Endometrial microvascular endothelial cells (primary cell): ENCODE data around the gene PARD3B. TPM values are rescaled to one million over a fixed set of nuclear protein-coding genes. Genes with fewer than 3 reads are reported as not detected.

Experiments
- in situ Hi-C: cut with HindIII; loops from 2 replicates; pipeline ENCODE4 v1.10.0; 2017; ENCODE audit warnings: low sequenced_read_pairs, low pct_unique_long_range_greater_than_20kb; ENCODE audit errors: inconsistent ontology term
- total RNA-seq: library from RNA; depleted of rRNA; stranded (reverse); fragments of >200 nt; gene quantifications from one replicate; pipeline ENCODE4 v1.2.3, GENCODE V29; 2015; ENCODE audit errors: inconsistent ontology term

The PARD3B gene
- total RNA-seq, 1 donor from 2014 or later: 3.3 TPM

DNA sequence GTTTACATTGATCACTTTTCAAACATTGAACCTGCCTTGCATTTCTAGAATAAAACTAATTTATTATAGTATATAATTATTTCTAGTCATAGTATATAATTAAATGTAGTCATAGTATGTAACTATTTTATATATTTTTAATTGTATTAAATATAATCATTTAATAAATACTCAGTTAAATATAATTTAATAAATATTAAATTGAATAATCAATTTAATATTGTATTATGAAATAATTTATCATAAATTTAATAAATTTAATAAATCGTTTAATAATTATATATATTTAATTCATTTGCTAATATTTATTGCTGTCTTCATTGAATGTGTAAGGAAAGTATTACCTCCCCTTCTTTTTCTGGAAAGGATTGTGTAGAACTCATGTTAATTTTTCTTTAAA is 911.4 kb downstream of the PARD3B start:
- in situ Hi-C loops: no loop called here

DNA sequence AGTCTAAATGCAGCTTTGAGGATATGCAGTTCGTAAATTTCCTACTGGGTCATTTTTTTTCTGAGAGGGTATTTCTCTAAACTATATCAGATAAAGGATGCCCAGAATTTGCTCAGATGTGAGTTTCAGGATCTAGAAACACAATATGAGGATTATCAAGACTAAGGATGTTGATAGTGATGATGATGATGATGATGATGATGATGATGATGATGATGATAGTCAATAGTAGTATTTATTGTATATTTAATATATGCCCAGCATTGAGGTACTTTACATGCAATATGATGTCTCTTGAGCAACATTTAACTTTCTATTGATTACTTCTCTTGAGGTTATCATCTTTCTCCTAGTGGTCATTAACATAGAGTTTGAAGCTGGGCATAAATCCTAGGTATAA is 914.9 kb downstream of the PARD3B start:
- in situ Hi-C loops: no loop called here

DNA sequence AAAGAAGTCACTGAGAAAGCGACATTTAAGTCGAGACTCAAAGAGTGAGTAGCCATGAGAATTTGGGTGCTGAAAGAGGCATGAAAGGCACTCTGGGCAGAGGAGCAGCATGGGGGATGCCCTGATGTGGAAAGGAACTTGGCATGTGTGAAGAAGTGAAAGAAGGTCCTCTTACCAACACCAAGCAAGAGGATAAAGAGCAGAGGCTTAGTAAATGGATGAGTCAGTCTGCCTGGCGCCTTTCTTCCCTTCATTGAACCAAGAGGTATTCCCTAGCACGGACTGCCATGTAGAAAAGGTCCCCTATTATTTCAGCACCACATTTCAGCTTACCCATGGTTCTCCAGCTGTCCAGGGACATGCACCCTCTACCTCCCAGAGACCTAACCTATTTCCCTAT is 915.9 kb downstream of the PARD3B start:
- in situ Hi-C loops: no loop called here

GRCh38 chr2:205461678-205462665 is 916.7 kb downstream of the PARD3B start:
- in situ Hi-C loops: no loop called here

DNA sequence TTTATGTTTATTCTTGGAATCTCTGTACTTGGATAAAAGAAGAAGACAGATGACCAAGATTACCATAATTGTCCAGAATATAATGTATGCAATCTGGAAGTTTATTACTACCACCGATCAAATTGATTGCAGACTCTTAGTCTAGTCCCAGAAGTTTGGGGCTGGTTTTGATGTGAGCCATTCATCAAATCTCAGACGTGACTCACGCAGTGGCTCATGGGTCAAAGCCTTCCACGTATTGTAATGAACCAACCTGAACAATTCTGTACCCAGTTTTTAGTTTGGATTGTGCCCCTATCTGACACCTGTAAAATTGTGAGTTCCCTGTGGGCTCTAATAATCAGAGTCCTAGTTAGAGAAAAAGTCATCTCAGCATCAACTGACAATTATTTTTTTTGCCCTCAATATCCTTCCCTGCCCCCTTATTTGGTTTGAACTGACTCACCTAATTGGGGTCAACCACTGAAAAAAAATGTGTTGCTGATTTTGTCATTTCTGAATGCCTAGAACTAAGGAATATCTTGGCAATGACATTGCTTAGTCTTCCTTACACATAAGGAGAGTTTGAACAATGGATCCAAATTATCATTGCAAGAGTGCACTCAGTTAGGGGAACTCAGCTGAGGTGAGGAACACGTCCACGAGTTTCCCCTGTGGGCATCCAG is 917.5 kb downstream of the PARD3B start:
- in situ Hi-C loops: no loop called here

- in situ Hi-C loops: no loop called here
Measured at GRCh38 chr2:205463466-205464025, 918.3 kb downstream of the PARD3B start.

- in situ Hi-C loops: no loop called here
Measured at GRCh38 chr2:205464681-205465080, 919.4 kb downstream of the PARD3B start.

GRCh38 chr2:205465791-205466190 is 920.5 kb downstream of the PARD3B start:
- in situ Hi-C loops: no loop called here

DNA sequence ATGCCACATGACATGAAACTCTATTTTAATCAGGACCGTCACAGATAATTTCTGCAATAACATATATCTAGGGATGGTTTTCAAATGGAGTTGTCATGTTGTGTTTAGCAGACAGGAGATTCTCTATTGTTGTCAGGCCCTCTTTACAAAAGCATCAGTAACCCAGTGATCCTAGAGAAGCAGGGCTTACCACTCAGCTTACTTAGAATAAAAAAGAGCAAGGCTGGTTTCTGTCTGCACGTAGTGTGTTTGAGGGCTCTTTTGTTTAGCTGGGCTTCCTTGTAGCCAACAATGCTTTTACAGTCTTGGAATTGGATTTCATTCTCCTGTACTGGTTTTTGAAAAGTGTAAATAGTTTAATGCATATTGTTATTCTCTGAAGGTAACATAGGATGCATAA is 926.5 kb downstream of the PARD3B start:
- in situ Hi-C loops: no loop called here

- in situ Hi-C loops: no loop called here
Measured at GRCh38 chr2:205473791-205474190, 928.5 kb downstream of the PARD3B start.

- in situ Hi-C loops: no loop called here
Measured at GRCh38 chr2:205474741-205475415, 929.6 kb downstream of the PARD3B start.

DNA sequence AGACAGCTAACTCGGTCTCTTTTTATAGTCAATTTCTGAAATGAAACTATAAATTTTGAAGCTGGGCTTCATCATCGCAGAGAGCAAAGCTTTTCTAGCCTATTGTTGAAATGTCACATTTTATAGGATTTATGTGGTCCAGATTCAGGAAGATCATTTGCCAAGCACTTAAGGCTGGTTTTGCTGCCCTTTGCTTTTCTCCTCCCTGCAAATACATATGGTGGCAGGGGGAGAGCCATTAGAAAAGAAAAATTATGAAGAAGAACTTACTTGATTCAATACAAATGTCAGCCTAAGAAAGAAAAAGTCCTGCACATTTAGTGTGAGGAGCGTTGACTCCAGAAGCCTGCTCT is 930.1 kb downstream of the PARD3B start:
- in situ Hi-C loops: no loop called here

- in situ Hi-C loops: no loop called here
Measured at GRCh38 chr2:205477016-205477705, 931.9 kb downstream of the PARD3B start.

DNA sequence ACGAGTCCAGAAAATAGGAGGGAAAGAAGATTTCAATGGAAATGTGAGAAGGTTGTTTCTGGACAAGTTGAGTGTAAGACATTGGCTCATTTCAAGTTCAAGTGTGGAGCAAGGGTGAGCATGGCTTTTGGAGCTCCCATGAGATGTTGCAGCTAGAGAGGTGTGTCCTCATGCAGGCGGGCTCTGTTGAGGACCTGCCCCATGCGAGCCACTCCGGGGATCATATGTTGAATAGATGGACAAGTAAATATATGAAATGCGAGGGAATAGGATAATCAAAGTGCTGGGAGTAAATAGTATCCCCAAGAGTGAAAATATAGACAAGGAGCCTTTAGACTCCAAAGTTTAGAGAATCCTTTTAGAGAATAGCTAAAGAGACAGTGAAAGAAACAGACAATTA is 936.6 kb downstream of the PARD3B start:
- in situ Hi-C loops: no loop called here

DNA sequence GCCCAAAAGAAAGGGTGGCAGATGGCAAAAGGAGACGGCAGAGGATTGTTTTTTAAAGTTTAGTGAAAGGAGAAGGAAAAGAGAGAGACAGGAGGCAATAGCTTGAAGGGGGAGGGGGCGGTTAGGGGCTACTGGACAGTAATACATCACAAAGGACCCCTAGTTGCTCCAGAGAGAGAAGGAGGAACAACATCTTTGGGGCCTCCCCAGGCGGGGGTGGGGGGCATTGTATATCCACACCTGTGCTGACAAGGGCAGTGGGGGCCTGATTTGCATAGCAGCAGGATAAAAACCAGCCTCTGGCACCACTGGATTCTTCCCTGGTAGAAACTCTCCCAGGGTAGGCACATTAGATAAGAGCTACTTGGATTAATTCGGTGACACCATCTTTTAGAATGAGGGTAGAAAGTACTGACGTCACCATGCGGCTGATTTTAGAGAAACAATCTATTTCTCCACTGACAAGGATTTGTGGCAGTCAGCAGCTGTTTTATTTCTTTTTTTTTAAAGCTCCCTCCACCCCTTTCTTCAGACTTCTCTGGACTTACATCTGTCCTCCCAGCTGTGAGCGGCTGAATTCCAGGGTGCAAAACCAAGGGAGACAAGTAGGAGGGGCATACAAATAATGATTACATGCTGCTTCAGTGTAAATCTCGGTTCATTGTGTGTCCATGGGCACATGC is 937.3 kb downstream of the PARD3B start:
- in situ Hi-C loops: no loop called here

DNA sequence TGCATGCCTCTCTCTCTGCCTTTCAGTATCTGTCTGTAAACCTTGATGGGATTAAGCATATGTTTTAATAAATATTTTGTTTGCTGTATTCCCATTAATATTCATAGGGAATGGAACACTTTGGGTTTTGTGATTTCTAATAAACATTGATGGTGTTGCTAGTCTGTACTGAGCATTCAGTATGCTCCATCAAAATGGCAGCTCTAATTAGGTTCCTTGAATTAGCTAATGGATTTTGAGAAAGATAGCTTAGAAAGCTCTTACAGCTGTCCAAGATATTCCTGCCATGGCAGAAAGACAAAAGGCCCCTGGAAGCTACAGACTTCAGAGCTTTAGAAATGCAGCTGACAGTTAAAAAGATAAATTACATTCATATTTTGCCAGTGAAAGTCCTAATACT is 937.8 kb downstream of the PARD3B start:
- in situ Hi-C loops: no loop called here

GRCh38 chr2:205484215-205484614 is 938.9 kb downstream of the PARD3B start:
- in situ Hi-C loops: no loop called here

GRCh38 chr2:205484764-205485163 is 939.5 kb downstream of the PARD3B start:
- in situ Hi-C loops: no loop called here
